NCI-H446 (cell line): Measurements from ENCODE around the gene TRABD2B.

ENCODE experiments used
- DNase-seq, 2 experiments: peaks; one replicate each; lab custom pipeline; 2025; lab: John Stamatoyannopoulos, UW

The TRABD2B gene

DNA sequence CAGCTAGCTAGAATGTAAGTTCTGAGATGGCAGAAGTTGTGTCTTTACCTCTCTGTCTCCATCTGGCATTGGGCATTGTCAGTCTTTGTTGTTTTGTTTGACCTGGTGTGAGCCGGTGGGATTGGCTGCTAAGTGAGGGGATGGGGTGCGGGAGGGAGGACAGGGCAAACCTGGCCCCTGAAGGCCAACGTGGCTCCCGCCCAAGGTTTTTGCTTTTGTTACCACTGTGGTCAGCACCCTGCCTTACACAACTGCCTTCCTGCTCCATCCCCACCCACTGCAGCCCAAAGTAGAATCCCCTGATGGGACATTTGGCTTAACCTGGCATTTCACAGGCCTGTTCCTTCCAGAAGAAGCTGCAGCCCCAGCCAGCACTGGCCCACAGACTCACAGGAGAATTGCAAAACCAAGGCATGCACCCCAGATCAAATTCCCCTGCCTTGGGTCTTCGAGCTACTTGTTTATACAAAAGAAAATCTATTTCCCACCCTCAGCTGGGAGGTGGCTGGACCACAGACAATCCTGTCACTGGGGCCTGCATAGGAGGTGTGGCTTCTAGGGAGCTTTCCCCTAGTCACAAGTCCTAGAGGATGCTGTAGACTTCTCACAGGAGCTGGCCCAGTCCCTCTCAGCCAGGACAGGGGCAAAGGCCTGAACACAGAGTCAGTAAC, 147.5 kb downstream of the TRABD2B start:
- DNase-seq = no peak

DNA sequence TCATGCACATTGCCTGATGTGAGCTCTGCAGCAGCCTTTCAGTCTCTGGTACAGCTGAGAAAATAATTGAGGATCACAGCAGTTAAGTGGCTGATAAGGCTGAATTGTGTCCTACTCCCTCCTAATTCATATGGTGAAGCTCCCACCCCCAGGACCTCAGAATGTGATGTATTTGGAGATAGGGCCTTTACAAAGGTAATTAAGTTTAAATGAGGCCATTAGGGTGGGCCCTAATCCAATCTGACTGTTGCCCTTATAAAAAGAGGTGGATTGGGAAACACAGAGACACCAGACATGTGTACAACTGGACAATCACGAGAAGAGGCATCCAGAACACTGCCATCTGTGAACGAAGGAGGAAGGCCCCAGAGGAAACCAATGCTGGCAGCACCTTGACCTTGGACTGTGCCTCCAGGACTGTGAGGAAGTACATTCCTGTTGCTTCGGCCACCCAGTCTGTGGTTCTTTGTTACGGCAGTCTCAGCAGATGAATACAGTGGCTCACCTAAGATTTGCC, 148.1 kb downstream of the TRABD2B start:
- no peak for DNase-seq

DNA sequence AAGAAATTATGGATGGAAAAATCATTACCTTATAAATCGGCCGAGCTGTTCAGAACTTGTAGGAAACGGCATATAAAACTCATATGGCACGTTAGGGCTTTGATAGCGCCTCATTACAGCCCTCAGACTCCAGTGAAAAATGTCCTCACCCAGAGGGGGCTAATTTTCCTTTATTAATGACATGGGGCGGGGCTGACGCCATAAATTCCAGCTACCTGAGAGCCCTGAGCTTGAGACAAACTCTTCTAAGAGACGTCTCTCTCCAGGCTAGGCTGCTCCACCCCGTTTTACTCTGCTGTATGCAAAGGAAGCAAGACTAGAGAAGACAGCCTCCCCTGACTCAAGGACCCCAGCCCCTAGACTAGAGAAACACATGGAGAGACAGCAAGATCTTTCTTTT, 149.4 kb downstream of the TRABD2B start:
- no peak for DNase-seq

DNA sequence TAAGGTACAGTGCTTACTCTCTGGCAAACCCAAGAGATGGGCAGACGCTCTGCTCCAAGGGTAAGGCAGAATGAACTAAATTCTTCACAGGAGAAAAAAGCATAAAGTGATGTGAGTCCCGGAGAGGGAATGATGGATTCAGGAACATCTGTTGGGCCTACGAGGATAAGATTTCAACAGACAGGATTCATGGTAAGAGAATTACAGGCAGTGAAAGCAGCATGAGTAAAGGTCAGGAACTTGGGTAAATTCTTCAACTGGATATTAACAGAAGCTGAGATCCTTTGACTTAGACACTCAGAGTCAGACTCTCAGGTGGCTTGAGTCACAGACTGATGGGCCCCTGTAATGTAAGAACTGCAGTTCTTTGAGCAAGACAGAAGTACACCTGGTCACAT, 152.6 kb downstream of the TRABD2B start:
- no peak for DNase-seq

DNA sequence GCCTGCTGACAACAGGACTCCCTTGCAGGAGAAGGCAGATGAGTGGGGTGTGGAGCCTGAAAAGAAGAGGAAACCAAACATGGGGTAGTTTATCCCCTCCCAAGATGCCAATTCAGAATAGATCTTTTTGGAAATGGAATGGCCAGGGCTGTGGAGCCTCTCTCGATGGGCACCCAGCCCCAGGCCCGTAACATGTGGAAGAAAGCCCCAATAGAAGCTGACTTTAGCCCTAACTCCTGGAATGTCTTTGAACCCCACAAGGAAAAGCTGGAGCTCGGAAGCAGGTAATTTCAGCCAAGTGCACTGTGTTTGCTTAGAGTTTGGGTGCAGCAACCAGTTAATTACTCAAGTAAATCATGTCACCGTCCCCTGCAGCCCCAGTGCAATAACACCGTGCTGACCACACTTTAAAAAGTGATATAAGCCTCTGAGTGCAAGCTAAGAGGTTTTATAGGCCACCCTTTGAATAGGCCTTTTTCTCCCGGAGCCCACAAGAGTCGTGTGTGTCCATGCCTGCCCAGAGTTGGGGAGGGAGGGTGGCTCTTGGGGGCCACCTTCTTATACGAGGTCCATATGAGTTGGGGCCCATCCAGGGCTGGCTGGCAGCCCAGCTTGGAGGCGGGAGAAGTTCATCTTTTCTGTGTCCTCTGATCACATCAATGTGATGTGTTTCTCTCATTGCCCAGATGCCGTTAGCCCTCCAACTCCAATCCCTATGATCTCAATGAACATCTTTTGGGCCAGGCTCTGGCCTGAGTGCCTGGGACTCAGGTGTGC, 153.2 kb downstream of the TRABD2B start:
- DNase-seq = no peak

DNA sequence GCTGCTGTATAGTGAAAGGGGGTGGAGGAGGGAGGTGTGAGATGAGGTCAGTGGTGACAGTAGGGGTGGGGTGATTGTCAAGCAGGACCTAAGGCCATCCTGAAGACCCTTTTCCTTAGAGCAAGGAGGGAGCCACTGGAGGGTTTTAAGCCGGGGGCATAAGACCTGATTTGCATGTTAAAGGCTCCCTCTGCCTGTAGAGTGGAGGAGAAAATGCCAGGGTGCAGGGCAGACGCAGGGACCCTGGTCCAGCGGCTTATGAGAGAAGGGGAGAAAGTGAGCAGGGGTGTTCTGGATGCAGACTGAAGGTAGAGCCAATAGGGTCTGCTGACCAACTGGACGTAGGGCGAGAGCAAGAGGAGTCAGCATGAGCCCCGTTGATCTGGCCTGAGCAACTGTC, 154.1 kb downstream of the TRABD2B start:
- DNase-seq = no peak

DNA sequence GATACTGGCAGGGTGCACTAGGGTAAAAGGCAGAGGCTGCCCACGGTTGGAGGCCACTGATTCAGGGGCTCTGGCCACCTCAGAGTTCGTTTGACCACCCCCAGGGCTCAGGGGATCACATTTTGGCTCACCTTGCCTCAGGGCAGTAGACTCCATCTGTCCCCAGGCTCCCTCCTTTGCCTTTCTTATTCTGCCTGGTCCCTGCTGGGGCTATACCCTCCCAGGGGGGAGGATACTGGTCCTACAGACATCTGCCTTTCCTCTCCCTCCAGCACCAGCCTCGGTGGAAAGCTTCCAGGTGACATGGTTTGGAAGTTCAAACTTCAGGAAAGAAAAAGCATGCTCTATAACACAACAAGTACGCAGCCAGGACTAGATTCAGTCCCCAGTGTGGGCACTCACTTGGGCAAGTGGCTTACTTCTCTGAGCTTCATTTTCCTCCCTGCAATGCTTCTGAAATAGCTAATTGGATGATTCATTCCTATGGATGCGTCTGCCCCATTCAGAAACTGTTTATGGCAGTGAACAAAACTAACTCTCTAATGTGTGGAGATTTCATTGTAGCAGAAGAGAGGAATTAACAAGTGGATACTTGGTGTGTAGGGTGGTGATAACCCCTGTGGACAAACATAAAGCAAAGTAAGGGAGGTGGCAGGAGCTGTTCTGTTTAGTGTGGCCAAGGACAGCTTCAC, 154.8 kb downstream of the TRABD2B start:
- DNase-seq = no peak

DNA sequence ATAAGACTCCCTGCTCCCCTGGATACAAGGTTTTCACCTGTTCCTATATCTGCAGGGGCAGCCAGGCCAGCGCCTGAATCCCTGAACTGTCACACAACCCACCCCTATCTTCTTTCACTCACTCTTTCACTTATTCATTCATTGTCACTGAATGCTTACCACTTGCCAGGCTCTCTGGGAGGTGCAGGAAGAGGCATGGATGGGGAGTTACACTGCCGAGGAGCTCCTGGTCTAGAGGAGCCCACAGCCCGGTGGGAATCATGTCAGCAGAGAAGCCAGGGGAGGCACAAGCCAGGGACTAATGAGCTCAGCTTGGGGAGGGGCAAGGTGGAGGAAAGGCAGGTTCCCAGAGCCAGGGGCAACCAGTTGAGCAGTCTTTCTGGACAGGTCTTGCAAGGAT, 155.8 kb downstream of the TRABD2B start:
- no peak for DNase-seq

DNA sequence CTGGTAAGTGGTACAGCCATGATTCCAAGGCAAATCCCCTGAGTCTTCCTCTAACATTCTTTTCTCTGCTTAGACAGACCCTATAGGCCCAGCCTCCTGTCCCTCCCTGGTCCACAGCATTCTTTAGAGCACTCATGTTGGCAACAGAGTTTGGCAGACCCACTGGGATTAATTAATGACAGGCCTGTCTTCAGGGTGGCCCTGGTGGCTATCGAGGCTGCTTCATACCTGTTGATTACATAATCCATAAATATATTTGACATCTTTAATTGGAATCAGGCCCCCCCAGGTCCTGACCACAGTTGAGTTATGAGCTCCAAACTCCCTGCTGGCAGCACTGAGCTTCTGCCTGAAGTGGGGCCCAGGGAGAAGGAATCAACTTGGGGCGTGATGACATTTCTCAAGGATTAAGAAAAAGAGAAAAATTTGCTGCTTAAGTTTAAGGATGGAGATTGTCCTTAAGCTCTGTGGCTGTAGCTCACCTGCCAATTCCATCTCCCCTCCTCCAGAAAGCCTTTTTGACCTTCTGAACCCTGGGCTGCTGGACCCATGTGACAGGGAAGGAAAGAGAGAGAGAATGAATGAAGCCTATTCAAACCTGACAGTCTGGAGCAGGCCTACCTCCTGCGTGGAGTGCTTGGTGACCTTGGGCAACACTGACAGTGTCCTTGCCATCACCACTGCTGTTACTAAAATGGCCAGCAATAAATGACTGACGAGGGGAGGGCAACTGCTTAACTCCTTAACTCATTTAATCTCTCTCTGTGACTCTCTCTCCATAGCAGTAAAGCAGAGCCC, 156.6 kb downstream of the TRABD2B start:
- DNase-seq = no peak

DNA sequence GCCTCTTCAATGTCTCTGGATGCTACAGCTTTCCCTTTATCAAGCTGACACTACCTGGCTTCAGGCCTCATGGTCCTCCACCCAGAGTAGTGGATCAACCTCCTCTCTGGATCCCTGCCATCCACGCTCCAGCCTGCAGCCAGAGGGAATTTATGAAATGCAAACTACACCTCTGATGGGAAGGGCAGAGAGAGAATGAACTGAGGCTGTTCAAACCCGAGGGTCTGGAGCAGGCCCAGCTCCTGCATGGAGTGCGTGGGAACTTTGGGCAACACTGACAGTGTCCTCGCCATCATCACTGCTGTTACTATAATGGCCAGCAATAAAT, 157.8 kb downstream of the TRABD2B start:
- no peak for DNase-seq

DNA sequence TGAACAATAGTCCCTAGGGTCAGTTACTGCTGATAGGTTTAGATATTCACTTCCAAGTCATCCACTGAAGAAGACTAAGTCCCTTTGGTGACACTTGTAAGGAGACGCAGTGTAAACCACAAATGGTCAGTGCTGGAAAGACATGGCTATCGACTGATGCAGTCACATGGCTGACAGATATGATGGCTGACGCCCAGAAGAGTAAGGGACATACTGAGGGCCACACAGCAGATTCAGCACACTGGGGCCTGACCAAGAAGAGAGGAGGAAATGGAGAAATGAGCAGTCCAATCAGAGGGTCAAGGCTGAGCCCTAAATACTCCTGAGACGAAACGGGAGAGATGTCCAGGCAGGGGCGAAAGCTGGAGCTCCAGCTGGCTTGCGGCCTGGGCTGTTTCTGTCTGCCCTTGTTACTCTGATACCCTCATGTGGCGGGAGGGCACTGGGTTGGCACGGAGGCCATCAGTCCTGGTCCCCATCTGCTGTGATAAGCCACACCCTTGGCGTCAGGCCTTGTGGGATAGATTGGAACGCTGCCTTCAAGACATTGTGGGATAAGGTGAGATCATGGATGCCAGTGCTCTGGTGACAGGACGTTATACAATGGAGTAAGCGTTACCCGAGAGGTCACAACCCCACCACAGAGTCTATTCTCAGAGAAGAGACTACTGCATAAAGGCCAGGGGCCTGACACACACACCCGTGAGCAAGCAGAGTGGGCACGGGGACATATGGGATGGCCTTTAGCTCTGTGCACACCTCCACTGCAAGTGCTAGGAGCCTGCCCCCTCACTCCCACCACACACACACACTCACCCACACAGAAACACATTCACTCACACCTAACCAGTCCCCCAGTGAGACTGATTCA, 158.4 kb downstream of the TRABD2B start:
- DNase-seq = no peak

DNA sequence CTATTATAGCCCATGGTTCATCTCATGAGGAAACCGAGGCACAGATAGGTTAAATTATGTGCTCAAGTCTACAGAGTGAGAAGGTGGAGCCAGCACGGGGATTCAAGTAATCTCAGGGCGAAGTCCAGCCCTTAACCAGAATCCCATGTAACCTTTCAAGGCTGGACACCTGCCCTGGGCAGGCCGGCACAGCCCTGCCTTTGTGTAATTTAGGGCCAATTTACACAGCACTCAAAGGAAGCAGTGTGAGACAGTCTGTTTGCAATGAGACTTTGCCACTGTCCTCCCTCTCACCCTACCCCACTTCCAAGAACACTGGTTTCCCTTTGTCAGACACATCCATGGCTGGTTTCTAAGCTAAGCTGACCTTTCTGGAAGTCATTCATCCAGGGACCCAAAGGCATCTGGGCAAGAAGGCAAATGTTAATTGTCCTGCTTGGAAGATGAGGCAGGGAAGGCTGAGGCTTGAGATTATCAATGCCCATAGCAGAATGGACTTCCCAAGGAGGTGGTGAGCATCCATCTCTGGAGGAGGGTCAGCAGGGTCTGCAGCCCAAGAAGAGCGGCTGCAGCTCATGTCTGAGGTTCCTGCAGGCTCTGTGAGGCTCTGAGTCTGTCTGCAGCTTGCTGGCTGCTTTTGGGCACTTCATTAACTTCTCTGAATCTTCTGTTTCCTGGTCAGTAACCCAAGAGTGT, 159.2 kb downstream of the TRABD2B start:
- no peak for DNase-seq

DNA sequence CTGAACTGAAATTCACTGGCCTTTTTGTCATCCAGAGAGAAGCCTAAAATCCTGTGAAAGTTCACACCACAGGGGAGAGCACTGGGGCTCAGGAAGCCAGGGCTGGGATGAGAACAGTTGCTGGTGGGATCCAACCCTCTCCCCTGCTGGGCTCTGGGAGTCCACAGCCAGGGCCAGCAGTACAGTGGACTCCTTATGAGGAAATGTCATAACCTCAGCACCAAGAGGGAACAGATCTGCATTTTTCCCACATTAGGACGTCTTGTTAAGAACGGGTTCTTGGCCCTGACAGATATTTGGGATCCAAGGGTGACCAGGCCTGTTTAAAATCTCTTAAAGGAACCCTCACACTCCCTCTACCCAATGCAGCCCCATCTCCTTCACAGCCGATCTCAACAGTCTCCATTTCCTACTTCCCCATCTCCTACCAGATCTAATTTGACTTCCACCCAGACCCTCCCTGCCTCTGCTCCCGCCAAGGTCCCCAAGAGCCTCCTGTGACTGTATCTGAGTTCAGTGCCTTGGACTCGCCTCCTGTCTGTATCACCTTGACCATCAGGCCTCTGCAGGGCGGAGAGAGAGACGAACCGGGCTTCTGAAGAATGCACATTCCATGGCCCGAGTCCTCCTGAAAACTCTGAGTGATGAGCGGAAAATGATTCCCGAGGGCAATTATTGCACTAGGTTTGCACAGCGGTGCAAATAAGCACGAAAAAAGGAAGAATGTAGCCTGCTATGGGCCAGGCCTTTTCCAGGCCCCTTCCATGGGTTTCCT, 159.9 kb downstream of the TRABD2B start:
- no peak for DNase-seq

DNA sequence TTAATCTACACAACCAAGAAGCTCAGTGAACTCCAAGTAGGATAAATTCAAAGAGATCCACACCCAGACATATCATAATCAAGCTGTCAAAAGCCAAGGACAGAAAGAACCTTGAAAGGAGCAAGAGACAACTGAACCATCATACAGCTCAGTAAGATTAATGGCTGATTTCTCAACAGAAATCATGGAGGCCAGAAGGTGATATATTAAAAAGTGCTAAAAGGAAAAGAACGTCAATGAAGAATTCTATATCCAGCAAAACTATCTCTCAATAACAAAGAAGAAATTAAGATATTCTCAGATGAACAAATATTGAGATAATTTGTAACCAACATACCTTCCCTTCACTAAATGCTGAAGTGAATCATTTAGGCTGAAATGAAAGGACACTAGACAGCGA, 161.8 kb downstream of the TRABD2B start:
- DNase-seq = no peak

DNA sequence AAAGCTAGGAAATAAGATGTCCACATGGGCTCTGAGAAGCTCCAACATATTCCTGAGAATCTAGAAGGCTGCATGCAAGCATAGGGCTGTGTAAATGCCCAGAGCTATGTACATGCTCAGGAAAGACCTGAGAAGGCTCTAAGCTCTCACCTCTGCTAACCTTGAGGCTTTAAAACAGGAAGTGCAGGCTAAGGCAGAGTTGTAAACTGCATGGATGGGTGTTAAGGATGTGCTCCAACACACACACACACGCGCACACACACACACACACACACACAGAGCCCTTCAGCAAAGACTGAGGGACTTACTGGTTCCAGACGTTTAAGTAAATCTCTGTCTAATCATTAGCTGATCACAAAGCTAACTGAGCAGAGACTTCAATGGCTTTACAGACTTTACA, 162.9 kb downstream of the TRABD2B start:
- DNase-seq = no peak

DNA sequence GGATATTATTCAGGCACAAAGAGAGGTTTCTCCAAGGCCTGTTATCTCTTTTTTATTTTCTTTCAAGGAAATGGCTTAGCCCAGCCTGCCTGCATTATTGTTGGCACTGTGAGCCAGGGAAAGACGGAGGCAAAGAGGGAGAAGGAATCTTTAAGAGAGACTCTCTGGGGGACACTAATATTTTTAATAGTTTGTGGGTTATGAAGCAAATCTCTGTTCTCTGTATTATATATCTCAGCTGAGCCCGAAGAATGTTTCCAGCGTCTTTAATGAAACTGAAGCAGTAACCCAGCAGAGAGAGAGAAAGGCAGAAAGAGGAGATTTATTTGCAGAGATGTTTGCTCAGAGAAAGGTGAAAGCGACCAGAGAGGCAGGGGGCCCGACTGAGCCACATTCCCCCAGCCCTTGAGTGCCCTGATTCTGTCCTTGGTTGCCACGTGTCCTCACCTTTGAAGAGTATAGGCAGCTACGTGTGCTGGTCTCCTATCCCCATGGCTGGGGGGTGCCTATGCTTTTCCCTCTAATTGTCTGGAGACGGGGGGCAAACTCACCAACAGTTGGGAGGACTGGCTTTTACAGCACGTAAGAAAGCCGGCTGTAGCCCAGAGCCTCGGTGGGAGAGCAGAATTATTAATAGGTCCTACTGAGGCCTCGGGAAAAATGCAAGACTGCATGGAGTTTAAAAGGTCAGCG, 166.4 kb downstream of the TRABD2B start:
- DNase-seq = no peak

DNA sequence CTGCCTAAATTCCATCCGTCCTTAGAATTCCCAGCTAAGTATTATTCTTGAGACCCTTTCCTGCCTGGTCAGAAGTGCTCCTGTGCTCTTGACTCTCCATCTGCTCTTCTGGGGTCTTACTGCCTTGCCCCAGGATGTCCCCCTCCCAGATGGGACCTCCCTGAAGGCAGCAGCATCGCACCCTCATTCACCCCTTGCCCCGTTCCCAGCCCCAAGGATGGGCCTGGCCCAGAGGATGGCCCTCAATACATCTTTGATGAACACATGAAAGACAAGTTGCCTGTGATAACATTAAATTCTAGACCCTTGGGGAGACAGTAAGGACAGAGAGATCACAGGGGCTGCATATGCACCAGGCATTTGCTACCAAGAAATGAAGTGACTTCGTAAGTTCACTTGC, 167.2 kb downstream of the TRABD2B start:
- no peak for DNase-seq

DNA sequence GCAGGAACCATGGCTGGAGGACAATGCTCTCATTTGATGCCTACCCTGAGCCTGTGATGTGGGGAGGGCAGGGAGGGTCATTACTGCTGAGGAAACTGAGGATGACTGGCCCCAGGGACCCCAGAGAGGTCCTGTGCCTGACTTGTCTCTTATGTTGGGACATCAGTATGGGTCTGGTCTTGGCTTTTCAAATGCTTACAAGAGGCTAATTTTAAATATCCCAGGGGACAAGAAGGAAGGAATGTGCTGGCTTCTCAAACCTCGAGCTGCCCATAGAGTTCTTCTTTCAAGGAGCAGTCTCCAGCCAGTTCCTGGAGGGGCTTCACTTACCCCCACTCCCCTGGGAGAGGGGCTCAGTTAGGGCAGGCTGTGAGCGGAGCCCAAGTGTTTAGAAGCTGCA, 168.2 kb downstream of the TRABD2B start:
- no peak for DNase-seq

DNA sequence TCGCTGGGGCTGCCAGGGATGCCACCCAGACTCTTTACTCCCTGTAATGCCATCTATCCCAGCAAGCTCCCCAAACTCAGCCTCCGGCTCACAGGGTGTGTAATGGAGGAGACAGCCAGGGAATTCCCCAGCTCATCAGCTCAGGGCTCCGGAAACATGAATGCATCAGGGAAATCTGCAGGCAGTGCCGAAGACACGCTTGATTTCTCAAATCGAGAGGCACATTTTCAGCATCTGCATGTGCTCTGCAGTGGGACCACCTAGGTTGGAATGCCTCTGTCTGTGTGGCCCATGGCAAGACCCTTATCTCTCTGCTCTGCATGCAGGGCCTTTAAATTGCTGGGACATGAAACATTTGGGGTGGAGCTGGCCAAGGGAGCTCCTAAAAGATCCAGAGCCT, 170.1 kb downstream of the TRABD2B start:
- DNase-seq = no peak
